ENCODE data around the gene TTC34.
"Not testable (repeated sequence)": the region's sequence is repeated elsewhere in the genome, so short reads cannot be mapped to it uniquely, and the experiment has no call there.

The TTC34 gene

DNA sequence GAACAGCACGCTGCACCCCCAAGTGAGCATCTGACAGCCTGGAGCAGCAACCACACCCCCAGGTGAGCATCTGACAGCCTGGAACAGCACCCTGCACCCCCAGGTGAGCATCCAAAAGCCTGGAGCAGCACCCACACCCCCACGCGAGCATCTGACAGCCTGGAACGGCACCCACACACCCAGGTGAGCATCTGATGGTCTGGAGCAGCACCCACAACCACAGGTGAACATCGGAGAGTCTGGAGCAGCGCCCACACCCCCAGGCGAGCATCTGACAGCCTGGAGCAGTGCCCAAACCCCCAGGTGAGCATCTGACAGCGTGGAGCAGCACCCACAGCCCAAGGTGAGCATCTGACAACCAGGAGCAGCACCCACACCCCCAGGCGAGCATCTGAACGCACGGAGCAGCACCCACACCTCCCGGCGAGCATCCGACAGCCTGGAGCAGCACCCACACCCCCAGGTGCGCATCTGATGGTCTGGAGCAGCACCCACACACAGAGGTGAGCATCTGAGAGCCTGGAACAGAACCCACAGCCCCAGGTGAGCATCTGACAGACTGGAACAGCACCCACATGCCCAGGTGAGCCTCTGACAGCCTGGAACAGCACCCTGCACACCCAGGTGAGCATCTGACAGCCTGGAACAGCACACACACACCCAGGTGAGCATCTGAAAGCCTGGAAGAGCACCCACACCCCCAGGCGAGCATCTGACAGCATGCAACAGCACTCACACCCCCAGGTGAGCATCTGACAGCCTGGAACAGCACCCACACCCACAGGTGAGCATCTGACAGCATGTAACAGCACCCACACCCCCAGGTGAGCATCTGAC is 145.7 kb downstream of the TTC34 start:
- DNase-seq = not testable (repeated sequence)

DNA sequence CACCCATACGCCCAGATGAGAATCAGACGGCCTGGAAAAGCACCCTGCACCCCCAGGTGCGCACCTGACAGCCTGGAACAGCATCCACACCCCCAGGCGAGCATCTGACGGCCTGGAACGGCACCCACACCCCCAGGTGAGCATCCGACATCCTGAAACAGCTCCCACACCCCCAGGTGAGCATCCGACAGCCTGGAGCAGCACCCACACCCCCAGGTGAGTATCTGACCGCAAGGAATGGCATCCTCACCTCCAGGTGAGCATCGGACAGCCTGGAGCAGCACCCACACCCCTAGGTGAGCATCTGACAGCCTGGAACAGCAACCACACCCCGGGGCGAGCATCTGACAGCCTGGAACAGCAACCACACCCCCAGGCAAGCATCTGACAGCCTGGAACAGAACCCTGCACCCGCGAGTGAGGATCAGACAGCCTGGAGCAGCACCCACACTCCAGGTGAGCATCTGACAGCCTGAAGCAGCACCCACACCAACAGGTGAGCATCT is 147.0 kb downstream of the TTC34 start:
- DNase-seq = not testable (repeated sequence)

DNA sequence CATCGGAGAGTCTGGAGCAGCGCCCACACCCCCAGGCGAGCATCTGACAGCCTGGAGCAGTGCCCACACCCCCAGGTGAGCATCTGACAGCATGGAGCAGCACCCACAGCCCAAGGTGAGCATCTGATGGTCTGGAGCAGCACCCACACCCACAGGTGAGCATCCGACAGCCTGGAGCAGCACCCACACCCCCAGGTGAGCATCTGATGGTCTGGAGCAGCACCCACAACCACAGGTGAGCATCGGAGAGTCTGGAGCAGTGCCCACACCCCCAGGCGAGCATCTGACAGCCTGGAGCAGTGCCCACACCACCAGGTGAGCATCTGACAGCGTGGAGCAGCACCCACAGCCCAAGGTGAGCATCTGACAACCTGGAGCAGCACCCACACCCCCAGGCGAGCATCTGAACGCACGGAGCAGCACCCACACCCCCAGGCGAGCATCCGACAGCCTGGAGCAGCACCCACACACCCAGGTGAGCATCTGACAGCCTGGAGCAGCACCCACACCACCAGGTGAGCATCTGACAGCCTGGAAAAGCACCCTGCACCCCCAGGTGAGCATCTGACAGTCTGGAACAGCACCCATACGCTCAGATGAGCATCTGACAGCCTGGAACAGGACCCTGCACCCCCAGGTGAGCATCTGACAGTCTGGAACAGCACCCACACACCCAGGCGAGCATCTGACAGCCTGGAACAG is 147.6 kb downstream of the TTC34 start:
- DNase-seq = not testable (repeated sequence)

DNA sequence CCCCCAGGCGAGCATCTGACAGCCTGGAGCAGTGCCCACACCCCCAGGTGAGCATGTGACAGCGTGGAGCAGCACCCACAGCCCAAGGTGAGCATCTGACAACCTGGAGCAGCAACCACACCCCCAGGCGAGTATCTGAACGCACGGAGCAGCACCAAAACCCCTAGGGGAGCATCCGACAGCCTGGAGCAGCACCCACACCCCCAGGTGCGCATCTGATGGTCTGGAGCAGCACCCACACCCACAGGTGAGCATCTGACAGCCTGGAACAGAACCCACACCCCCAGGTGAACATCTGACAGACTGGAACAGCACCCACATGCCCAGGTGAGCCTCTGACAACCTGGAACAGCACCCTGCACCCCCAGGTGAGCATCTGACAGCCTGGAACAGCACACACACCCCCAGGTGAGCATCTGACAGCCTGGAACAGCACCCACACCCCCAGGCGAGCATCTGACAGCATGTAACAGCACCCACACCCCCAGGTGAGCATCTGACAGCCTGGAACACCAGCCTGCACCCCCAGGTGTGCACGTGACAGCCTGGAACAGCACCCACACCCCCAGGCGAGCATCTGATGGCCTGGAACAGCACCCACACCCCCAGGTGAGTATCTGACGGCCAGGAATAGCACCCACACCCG is 148.4 kb downstream of the TTC34 start:
- DNase-seq = not testable (repeated sequence)

DNA sequence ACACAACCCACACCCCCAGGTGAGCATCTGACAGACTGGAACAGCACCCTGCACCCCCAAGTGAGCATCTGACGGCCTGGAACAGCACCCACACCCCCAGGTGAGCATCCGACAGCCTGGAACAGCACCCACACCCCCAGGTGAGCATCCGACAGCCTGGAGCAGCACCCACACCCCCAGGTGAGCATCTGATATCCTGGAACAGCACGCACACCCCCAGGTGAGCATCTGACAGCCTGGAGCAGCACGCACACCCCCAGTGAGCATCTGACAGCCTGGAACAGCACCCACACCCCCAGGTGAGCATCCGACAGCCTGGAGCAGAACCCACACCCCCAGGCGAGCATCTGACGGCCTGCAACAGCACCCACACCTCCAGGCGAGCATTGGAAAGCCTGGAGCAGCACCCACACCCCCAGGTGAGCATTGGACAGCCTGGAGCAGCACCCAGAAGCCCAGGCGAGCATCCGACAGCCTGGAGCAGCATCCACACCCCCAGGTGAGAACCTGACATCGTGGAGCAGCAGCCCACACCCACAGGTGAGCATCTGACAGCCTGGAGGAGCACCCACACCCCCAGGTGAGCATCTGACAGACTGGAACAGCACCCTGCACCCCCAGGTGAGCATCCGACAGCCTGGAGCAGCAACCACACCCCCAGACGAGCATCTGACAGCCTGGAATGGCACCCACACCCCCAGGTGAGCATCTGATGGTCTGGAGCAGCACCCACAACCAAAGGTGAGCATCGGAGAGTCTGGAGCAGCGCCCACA is 149.2 kb downstream of the TTC34 start:
- DNase-seq = not testable (repeated sequence)

DNA sequence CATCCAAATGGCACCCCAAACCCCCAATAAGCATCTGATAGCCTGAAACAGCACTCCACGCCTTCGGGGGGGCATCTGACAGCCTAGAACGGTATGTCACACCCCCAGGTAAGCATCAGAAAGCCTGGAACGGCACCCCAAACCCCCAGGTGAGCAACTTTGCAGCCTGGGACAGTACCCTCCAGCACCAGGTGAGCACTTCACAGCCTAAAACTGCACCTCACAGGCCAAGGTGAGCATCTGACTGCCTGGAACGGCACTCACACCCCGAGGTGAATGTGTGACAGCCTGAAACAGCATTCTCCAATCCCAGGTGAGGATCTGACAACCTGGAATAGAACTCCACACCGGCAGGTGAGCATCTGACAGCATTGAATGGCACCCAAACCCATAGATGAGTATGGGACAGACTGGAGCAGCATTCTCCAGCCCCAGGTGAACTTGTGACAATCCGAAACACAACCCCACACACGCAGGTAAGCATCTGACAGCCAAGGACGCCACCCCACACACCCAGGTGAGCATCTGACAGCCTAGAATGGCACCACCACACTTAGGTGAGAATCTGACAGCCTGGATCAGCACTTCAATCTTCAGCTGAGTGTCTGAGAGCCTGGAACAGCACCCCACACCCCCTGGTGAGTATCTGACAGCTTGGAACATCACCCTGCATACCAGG is 150.4 kb downstream of the TTC34 start:
- no peak for DNase-seq

DNA sequence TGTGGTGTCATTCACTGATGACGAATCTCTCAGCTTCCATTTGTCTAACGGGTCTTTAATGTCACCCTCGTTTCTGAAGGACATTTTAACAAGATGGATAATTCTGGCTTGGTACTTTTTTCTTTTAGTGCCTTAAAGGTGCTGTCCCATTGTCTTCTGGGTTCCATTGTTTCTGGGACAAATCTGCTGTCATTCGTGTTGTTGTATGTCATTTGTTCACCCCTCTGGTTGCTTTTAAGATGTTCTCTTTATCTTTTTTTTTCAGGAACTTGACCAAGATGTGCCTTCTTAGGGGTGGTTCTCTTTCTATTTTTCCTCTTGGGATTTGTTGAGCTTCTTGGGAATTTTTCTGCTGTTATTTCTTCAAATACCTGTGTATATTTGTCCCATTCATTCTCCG is 154.7 kb downstream of the TTC34 start:
- DNase-seq = no peak

DNA sequence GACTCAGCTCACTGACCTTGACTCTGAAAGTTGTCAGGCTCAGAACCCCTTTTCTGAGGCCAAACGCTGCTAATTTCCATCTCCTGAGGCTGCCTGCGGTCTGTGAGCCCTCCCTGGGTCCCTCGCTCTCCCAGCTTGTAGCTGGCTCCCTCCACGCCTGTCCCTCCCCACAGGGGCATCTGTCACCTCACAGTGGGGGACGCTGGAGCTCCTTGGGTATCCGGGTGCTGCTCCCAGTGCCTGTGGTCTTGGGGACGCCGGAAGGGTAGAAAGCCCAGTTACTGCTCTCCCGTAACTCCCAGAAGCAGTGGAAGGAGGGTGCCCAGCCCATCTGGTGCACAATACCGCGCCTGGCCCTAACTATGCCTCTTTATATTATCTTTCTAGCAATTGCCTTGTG is 155.7 kb downstream of the TTC34 start:
- no peak for DNase-seq

DNA sequence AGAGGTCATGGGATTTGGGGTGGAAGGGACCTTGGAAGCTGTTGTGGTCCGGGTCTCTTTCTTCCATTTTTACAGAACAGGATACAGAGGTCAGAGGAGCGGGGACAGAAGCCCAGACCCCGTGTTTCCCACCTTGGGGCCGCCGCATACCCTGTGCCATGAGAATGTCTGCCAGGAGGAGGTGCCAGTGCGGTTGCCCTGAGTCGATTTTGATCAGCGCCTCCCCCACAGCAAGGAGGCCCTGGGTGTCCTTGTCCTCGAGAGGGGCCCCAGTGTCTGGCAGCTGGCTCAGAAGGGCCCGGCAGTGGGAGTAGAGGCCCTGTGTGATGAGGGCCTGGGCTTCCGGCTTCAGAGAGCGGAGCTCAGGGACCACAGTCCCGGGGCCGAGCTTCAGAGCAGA is 156.3 kb downstream of the TTC34 start:
- DNase-seq = no peak

DNA sequence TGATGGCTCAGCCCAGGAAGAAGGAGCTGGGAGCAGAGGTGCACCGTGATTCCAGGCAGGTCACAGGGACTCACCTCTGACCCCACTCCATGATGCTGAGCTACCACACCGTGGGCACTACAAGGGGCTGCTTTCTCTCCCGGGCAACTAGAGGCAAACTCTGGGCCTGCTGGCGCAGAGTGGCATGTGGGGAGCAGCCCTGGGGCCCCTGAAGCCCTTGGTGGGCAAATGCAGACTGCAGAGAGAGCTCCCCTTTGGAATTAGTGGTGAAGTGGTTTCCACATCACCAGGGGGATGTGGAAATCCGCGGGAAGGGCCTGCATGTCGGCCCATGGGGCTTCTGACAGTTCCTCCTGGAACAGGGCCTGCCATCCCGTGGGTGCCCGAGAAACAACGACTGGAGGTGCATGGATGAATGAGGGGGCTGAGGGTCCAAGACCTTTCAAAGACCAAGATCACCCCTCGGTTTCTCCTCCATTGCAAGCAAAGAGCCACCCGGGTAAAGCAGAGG is 156.8 kb downstream of the TTC34 start:
- DNase-seq = no peak

DNA sequence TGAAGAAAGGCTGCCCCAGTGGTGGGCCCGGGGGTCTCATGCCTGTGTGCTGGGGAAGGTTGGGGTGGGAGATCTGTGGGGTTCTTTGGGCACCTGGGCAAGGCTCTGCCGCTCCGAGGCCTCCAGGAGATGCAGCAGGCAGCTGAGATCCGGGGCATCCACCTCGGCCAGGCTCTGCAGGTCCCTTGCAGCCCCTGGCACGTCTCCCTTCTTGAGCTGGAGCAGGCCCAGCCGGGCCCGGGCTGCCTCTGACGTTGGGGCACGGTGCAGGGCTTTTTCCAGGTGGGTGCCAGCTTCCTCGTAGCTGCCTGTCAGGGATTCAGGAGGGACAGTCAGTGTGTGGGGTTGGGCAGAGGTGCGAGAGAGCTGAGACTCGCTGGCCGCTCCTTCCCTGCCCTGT is 157.3 kb downstream of the TTC34 start:
- no peak for DNase-seq

DNA sequence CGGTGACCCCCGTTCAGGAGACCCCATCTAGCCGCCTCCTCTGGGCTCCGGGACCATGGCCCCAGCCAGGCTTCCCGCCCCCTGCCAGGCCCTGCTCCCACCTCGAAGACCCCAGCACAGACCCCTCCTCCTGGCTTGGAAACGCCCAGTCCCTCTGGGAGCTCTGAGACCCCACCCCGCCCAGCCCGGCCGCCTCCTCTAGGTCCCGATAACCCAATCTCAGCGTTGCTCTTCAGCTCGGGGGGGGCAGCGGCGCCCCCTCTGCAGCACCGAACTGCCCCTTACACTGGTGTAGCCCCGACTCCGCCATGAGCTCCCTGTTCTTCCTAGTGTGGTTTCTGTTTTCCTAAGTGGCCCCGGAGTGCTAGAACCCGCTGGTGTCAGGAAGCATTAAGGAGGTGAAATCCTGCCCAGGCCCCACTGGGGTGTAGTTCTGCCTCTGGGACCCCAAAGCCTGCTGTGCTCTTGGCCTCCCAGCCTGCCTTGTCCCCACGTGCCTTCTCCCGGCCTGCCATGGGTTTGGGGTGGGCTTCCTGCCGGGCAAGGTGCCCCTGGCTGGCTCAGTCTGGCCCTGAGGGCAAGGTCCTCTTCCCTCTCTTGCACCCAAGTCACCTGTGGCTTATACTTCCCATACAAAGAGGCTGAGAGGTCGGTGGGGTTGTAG is 157.9 kb downstream of the TTC34 start:
- DNase-seq = no peak

DNA sequence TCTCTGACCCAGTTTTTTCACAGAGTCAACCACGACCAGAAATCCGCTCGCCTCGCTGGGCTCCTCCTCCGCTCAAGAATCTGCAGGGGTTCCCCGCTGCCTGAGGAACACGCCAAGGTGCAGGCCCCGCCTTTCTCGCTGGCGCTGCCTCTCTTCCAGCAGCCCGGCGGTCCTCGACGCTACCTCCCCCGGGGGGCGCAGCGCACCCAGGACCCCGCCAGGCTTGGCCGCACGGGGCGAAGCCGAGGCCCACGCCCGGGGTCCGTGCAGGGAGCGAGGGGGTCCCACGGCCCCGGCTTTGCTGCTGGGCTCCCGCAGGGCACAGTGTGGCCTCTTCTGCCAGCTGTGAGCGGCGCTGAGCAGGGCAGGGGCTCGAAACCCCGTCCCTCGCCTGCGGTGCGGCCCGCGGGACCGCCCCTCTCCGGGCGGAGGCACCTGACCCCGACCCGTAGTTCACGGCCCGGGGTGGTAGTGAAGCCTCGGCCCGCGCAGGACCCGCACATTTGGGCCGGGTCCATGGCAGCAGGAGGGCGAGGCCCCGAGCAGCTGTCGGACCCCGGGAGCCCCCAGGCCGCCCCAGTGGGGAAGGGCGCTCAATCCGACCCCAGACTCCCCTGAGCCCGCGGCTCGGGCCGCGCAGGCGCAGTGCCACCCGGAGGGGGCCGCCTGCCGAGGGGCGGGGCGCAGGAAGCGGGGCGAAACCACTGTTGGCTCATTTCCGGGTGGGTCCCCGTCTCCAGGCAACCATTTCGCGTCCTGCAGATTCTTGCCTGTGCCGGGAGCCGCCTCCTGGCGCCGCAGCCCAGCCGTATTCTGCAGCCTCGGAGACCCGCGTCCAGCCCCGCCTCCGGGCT is 158.7 kb downstream of the TTC34 start:
- DNase-seq = peak; percentile 93

DNA sequence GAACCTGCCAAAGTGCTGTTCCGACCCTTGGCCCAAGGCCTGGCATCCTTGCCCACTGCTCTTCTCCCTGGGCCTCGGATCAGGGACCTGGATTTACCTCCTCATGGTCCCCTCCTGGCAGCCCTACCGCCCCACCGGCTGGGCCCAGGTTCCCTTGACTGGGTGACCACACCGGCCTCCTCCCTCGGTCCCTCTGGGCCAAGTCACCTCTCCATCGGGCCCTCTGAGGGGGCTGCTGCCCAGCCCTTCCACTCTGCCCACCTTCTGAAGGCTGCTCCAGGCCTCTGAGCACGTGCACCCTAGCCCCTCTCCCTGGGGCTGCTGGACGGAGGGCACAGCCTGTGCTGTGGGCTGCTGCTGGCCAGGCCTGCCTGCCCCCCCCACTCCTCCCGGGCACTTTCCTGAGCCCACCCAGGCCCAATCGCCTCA is 159.3 kb downstream of the TTC34 start:
- DNase-seq = no peak

DNA sequence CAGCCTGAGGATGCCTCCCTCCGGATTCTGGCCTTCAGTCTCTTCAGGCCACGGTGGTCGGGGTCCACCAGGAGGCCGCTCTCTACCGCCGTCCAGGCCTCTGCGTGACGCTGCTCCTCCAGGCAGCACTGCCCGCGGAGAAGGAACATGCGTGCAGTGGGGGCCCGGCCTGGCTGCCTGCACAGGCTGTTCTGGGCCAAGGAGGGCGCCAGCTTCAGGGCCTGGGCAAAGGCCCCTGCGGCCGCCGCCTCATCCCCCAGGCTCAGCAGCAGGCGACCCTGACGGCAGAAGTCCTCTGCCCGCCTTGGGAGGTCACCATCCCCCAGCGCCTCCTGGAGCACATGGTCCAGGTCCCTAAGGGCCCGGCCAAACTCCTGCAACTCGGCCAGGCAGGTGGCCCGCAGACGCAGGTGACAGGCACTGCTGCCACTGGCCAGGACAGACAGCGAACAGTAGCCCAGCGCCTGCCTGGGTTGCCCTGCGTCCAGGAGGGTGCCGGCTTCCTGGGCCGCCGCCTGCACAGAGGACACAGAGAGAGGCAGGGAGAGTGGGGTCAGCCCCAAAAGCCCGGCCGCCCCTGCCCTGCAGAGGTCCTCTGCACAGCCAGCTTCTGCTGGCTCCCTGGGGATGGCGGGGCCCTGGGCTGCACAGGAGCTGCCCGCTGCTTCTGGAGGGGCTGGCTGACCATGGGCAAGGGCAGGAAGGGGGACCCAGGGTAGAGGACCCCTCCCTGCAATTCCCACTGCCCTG is 159.9 kb downstream of the TTC34 start:
- no peak for DNase-seq

DNA sequence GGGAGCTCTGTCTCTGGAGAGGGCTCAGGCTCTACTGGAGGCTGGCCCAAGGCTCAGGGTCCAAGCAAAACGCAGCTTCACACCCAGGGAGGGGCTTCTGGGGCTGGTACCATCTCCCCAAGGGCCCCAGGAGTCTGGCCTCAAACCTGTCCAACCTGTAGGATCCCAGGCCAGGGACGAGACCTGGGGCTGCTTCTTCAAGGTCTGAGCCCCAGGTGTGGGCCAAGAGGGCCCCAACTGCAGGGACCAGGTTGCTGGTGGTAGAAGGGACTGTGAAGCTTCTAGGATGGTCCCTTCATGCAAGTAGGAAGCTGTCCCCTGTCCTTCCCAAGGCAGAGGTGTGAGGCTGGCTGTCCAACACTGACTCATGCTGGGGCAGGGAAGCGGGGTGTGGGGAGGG is 160.9 kb downstream of the TTC34 start:
- DNase-seq = no peak

DNA sequence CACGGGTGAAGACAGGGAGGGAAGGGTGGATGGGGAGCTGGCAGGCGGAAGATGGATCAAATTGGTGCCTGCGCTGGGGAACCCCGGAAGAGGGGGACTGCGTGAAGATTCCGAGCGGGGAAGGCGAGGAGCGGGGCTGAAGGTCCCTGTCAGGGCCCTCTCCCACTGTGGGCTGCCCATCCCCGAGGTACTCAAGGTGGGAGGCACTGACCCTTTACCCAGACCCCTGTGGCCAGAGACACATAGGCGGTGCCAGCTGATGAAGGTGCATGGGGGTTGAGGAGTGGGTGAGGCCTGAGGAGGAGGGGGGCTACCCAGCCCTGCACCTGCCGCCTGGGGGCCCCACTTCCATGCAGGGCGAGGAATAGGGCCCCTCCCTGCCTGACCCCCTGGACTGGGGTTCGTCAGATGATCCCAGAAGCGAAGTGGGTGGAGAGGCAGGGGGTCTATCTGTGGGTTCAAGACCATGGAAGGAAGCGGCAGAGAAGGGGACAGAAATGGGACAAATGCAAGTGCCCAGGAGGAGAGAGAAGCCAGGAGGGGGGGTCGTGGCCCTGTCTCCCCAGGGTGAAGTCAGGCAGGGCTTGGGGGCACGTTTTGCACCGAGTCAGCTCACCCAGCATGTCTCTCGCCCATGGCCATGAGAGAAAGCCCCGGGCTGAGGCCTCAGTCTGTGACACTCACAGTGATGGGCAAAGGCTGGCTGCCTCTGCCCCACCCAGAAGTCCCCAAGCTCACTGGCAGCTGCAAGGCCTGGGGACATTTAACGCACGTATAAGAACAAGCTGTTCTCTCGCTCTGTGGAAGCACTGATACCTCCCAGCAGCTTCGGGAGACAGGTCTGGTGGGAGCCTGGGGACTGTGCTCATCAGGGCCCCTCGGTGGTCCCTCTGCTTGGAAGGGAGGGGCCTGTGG is 161.6 kb downstream of the TTC34 start:
- DNase-seq = no peak

DNA sequence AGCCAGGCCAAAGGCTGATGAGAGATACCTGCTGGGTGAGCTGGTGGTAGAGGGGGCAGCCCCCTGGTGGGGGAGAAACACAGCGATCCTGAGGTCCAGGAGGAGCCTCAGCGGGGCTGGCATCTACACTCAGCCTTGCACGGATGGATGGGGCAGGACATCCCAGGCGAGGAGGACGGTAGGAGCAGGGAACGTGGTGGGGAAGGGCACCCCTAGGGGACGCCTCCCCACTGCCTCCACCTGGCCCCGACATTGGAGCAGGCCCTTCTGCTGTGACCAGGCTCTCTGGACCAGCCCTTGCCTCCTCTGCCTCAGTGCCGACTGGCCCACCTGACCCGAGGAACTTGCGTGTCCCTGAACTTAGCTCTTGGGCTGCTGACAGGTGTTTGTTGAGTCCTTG is 162.3 kb downstream of the TTC34 start:
- DNase-seq = no peak

Data from stimulated activated naive CD4-positive, alpha-beta T cell treated with Interleukin-2 at 50 U/mL for 16 hours (primary cell).